Kidney tubule cell (primary cell): ENCODE data around the gene ZNF195.
"Not testable (repeated sequence)": the region's sequence is repeated elsewhere in the genome, so short reads cannot be mapped to it uniquely, and the experiment has no call there.

Source experiments
- DNase-seq: peaks from one replicate; pipeline ENCODE4 v3.0.0-alpha.2; 2018; ENCODE audit warnings: low spot score

ZNF195 gene

DNA sequence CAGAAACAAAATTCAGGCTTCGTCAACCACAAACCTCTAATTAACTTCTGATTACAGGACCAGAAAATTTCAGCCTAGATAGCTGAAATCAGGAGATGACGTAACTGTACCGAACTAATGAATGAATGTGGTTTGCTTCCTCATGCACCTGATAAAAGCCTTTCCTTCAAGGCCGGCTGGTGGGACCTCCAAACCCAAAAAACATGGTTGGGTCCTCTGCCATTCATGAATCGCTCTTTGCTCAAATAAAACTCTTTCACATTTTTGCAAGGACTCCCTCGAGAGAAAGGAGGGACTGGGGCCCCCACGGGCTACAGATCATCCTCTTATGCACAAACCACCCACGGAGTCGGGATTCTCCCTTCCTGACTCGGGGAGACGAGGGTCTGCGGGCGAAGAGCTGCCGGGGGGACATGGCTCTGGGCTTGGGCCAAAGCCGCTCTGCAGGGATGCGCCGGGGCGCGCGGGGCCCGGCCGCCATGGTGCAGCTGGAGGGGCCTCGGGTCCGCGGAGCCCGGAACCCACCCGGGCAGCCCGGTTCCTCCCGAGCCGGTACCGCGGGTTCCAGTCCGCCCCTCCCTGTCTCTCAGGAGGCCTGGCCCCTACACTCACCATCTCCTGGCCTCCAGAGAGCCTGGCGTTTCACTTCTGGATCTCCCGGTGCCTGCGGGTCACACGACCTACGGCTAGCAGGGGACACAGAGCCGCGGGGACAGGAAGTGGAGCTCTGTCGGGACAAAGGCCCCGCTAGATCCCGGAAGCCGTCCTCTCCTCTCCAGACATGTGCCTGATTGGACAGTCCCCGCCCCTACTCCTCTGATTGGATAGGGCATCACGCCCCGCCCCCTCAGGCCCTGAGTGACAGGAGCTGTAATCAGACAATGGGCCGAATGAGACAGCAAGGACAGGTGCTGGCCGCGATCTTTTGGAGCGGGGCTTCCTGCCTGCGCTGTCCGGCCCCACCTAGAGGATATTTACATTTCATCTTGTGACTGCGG lies at the start of gene ZNF195:
ZNF195 (minus strand) TSS at position 721 of the 998 bp plus-strand sequence; CDS start at position 615, 106 bp downstream.
- peak; percentile 98 for DNase-seq

DNA sequence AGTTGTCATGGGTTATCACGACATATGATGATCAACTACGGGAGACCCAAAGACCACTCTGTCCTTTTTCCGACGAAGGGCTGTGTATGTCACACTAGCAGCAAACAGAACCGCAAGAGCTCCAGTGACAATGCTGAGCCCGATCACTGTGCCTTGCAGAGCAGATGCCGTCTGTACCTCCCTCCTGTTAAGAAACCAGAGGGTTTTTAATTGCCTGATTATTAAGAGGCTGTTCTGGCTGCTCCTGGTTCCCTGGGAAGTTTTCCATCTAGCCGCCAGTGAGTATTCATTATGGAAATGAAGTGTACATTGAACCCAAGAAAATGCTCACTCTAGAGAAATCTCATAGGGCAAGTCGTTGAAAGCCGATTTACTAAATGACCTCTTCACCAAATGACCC lies 49.1 kb upstream of the ZNF195 start:
- DNase-seq, result not testable (repeated sequence)

DNA sequence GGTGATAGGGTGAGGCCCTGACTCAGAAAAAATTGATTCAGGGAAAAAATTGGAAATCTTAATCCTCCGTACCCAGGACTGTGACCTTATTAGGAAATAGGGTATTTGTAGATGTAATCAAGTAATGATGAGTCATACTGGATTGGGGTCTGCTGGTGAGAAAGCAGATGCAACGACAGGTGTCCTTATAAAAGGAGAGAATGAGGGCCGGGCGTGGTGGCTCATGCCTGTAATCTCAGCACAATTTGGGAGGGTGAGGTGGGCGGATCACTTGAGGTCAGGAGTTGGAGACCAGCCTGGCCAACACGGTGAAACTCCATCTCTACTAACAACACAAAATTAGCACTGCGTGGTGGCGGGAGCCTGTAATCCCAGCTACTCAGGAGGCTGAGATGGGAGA lies 47.6 kb upstream of the ZNF195 start:
- not testable (repeated sequence) for DNase-seq

DNA sequence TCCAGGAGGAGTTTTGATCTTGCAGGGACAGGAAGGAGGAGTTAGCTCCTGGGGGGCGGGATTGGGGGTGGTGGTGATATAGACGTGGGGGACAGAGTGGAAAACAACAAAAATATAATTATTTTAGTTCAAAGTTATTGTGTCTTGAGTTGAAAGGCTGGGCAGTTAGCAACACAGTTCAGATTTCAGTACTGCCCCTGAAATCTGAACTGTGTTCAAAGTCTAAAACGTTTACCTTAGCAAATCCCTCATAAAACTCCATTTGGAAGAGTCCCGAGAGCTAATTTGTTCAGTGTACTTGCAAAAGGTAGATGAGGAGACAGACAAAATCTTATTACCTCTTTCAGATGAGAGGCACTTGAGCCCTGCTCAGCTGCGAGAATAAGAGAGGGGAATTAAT lies 45.0 kb upstream of the ZNF195 start:
- DNase-seq, result not testable (repeated sequence)

DNA sequence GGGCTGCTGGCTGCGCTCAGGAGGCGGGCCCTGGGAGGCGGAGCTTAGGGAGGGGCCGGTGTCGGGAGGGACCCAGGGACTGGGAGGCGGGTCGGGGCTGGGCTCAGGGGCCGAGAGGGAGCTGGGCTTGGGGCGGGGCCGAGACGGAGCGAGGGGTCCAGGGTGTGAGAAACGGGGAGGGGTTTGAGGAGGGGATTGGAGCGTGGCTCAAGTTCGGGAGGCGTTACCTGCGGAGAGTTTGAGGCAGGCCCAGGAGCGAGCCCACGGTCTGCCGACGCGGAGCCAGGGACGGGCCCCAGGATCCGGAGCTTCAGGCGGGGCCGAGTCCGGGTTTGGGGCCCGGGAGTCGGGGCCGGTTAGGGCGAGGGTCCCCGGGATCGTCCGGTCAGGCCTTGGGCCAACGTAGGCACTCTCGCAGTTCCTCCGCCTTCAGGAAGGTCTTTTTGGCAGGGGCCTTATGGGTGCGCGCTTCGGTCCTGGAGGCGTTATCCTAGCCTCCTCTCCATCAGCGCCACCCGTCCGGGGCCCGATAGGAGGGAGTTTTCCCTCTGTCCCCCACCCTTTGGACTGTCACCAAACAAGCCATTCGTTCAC lies 44.3 kb upstream of the ZNF195 start:
- not testable (repeated sequence) for DNase-seq

DNA sequence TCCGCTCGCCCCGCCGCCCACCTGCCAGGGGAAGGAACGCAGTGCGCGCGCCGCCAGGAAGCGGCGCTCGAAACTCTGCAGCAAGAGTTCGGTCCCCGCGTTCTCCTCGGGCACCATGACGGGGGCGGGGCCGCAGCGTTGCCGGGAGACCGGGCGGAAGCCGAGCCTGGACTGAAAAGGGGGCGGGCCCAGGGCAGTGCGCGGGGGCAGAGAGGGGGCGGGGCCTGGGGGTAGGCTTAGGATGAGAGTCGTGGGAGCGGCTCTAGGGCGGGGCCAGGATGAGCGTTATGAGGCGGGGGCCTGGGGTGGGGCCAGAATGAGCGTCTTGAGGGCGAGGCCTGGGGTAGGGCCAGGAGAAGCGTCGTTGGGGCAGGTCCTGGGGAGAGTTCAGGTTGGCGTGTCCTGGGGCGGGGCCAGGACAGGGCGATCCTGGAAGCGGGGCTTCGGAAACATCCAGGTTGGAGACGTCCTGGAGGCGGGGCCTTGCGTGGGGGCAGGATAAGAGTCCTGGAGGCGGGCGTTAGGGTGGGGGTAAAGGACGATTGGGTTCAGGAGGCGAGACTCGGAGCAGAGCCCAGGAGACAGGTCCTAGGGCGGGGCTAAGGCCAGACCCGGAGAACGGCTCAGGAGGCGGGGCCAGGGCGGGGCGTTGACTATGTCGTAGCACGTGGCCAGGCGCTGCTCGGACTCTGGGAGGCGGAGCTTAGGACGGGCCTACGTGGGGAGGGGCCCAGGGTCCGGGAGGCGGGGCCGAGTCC lies 43.6 kb upstream of the ZNF195 start:
- DNase-seq, result peak; percentile 97

DNA sequence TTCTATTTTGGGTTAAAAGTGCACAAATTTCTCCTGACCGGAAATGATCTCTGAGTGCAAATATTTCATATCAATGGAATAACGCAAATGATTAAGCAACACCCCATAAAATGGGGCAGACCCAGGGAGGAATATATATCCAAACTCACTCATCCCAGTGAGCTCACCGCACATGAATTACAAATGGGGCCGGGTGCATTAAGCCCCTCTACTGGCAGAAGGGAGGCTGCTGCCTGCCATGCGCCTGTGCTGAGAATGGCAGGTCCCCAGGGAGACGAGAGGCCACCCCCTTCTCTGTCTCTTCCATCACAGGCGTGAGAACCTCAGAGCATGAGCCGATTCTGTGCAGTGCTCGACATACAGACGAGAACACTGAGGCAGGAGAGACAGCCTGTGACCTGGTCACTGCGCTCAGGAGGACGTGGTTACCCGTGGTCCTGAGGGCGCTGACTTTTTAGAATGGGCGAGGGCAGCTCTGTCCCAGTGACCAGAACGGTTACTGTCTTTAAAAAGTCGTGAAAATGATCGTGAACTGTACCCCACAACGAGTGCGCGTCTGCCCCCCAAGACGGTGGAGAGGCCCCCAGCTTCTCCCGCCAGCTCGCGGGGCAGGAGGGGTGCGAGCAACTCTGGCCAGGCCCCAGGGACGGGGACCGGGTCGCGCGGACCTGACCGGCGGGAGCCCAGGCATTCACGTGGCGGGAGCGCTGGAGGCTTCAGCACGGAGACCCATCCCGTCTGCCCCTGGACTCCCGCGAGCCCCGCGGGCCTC lies 42.8 kb upstream of the ZNF195 start:
- DNase-seq, result not testable (repeated sequence)

DNA sequence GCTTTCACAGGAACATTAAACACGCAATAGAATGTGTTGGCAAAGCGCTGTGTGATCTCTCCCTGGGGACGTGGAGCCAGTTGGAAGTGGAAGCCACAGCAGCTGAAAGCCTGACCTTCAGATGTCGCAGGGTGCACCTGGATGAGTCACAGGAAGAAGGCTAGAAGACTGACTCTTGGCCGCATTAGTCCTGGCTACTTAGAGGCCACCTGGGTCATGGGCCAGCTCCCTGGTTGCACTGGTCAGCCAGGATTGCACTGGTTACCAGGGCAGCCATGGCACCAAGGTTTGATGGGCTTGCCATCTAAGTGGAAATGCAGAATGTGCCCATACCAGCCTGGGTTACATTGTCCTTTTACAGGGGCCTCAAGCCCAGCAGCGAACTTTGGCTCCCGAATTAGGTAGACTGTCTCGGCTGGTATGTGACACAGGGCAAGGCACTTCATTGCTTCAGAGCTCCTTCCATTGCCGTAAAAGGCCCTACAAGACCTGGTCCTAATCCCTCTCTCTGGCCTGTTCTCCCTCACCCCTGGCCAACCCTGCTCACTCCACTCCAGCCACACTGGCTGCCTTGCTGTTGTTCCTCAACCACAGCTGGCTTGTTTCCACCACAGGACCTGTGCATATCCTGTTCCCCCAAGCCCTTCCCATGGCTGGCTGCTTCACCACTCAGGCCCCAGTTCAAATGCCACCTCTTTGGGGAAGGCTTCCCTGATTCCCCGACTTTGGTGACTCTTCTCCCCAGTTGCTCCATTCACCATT lies 41.5 kb upstream of the ZNF195 start:
- not testable (repeated sequence) for DNase-seq

DNA sequence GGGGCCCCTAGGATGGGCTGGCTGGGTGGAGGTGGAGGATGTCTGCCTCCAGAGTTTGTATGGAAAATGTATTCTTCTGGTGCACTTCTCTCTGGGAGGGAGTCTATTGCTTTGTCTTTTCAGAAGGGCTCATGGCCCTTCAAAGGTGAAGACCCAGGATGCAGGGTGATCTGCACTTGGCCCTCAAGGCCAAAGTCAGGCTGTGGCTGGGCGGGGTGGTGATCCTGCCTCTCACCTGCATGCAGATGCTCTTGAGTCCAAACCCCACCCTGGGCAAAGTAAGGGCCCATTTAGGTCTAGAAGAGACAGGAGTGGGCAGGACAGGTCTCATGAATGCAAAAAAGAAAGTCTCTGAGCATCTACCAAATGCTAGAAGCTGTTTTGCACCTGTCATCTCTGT lies 40.5 kb upstream of the ZNF195 start:
- not testable (repeated sequence) for DNase-seq

DNA sequence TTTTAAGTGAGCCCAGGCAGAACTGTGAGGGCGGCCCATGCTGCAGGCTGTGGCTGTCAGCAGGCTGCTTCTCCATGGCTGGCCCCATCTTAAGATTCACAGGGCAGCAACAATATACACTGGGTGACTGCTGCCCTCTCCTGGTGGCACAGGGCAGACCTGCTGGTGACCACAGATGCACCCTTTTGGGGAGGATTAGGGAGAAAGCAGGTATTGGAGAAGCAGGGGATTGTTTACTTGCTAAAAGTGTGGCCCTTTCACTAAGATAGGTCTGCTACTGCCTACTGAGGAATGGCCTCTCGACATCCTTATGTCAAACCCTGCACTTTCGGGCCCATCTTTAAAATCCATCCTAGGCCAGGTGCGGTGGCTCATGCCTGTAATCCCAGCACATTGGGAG lies 38.1 kb upstream of the ZNF195 start:
- DNase-seq, result peak; percentile 64

DNA sequence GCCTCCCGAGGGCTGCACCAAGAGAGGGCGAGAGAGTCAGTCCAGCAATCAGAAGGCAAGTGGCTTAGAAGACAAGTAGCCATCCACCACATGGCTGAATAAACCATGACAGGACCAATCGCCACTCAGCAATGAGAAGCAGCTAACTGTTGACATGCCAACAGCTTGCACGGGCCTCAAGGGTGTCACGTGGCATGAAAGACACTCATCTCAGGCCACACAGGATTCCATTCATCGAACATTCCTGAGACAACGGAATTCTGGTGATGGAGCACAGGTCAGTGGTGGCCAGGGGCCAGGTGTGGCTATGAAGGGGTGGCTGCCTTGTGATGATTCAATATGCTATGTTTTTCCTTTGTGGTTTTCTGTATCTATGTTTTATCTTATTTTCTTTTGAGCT lies 36.4 kb upstream of the ZNF195 start:
- DNase-seq, result peak; percentile 15

DNA sequence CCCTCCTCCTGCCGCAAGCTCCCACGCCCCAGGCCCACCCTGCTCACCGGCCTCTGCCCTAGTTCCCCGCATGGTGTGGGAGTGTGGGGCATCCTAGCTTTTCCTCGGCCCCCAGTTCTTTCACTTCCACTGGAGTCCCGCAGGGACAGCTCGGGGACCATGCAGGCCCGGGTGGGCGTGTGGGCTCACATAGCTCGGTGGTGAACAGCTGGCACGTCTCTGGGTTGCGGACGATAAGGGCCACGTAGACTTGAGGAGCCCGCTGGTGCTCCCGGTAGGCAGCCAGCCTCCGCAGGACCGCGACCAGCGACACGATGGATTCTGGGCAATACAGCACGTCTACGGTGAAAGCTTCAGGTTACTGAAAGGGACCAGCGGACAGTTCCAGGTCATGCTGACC lies 34.7 kb upstream of the ZNF195 start:
- not testable (repeated sequence) for DNase-seq

DNA sequence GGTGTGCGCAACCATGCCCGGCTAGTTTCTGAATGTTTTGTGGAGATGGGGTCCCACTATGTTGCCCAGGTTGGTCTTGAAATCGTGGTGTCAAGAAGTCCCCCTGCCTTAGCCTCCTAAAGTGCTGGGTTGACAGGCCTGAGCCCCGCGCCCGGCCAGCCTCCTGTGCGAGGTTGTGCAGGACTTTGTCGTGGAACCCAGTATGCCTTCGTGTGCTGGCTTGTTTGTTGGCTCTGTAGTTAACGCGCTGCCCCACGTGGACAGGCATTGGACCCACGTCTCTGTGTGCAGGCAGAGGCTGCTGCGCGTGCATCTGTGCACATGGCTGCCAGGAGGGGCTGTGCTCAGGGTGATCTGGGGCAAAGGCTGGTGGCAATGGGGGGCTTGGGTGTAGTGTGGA lies 33.9 kb upstream of the ZNF195 start:
- no peak for DNase-seq

DNA sequence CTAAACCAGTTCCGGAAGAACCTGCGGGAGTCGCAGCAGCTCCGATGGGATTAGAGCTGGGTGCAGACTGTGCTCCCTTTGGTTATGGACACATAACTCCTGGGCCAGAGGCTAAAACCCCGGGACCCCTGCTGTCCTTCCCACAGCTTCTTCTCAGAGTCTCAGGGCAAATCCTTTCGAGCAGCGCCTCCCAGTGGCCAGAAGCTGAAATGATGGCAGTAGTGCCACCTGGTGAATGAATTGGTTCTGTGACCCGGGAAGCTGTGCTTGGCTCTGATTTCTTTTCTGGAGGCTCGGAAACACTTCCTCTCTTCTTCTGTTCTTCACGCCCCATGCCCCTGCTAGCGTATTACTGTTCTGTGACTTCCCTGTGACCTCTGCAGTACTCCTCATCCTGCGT lies 29.8 kb upstream of the ZNF195 start:
- peak; percentile 69 for DNase-seq

DNA sequence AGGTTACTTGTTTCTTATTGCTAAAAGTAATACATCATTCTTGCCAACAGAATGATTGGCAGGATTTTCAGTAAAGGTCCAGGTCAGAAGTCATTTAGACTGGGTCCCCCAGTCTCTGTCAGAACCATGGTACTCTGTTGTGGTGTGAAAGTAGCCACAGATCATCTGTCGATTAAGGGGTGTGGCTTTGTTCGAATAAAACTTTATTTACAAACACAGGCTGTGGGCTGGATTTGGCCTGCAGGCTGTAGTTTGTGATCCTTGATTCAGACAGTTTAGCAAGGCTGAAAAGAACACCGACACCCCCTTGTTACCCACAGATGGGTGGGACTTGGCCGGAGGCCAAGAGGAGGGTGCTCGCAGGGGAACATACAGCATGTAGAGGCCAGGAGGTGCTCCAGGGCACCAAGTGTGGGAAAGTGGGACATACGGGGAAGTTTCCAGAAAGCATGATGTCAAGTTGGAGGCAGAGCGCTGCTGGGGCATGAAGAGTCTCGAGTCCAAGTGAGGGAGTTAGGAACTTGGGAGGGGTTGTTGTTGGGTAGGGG lies 29.2 kb upstream of the ZNF195 start:
- not testable (repeated sequence) for DNase-seq

DNA sequence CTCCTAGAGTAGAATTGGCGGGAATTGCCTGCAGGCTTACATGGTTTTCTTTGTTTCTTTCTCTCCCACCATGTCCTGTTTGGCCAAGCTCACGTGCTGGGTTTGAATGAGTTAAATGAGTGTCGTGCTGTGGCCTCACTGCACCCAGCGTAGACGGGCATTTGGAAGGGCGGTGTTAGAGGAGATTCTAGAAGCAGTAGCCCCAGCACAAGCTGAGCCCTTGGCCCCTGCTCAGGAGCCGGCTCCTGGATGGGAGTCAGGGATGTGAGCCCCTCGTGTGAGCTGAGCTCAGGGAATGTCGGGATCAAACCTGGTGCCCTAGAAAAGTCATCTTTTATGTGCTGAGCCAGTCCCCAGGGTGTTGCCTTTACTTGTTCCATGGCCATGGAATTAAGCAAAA lies 28.0 kb upstream of the ZNF195 start:
- not testable (repeated sequence) for DNase-seq

DNA sequence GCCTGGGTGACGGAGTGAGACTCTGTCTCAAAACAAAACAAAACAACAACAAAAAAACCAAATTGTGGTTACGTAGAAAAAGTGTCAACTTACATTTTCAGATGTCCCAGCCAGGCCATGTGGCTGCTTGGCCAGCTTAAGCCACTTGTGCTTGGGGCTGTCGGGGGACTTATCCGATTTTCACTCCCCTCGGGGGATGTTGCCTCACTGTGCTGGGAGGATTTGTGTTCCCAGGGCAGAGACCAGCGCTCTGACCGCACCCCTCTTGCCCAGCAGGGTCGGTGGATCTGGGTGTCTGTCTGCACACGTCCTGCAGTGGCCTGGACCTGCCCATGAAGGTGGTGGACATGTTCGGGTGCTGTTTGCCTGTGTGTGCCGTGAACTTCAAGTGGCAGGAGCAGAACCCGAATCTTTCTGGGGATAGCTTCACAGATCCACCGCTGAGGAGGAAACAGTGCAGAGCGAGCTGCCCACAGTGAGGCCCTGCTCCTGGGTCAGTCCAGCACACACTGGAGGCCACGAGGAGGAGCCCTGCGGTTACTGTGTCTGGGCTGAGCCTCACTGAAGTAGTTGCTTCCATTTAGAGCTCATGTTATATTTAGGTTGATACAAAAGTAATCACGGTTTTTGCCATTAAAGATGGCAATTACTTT lies 27.4 kb upstream of the ZNF195 start:
- DNase-seq, result not testable (repeated sequence)

DNA sequence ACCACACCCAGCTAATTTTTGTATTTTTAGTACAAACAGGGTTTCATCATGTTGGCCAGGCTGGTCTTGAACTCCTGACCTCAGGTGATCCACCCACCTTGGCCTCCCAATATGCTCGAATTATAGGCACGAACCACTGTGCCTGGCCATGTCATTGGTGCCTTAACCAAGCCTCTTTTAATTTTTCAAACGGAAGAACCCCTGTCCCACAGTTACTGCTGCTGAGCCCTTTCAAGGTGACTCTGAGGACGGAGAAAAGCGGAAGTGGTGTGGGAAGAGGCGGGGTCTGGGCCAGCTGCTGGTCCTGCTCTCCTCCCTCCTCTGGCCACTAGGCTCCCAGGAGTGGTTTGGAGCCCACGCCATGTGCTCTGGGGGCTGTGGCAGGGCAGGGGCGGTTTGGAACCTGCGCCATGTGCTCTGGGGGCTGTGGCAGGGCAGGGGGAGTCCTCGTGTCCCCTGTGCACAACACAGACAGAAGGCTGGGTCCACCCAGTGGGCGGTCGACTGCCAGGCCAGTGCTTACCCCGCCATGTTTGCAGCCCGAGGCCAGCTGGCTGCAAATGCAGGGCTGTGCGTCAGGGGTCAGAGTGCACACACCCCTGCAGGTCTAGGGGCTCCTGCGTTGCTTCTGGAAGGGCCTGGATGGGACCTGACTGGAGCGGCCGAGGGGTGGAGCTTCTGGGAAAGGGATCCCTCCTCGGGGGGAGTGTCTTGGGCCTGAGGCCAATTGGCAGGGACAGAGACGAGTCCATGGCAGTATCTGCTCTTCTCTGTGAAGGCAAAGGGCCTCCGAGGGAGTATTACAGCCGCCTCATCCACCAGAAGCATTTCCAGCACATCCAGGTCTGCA lies 25.4 kb upstream of the ZNF195 start:
- DNase-seq, result not testable (repeated sequence)

DNA sequence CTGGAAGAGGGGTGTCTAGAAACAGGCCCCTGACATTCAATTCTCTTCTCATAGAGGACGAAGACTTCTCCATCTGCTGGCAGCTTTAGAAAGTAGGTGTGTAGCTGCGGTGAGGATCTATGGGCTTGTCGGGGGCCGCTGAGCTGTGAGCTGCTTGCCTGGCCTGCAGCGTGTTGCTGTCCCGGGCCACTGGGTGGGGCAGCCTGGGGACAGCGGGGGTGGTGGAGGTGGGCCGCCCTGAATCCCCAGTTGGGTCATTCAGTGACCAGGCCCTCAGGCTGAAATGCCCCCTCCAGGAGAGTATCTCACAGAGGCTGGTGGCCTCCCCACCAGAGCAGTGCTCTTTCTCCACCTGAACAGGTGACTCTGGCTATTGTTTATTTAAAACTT lies 23.9 kb upstream of the ZNF195 start:
- DNase-seq, result not testable (repeated sequence)
